CD14-positive monocyte (primary cell): Measurements from ENCODE around the gene PLA2G1B. TPM values are rescaled to one million over a fixed set of nuclear protein-coding genes. Genes with fewer than 3 reads are reported as not detected.

ENCODE experiments used
- DNase-seq, 3 donors: peaks; one replicate each; pipeline ENCODE4 v3.0.0-alpha.2; 2011 to 2022
- H2AFZ ChIP-seq: 2 replicates; pipeline ENCODE4 v1.6.0; 2012; ENCODE audit warnings: mild to moderate bottlenecking, low read depth, low read length, inconsistent platforms; ENCODE audit not compliant: insufficient read depth, poor library complexity, severe bottlenecking
- H3K27ac ChIP-seq, 2 donors: 1 replicate in 1 of 2; 2 replicates in 1 of 2; pipeline ENCODE4 v1.5.1; 2012 to 2013; ENCODE audit warnings: low read length in 2 of 2, control low read depth in 1 of 2, inconsistent platforms in 1 of 2, low read depth in 1 of 2, mild to moderate bottlenecking in 1 of 2
- H3K27me3 ChIP-seq, 2 donors: one replicate each; pipeline versions ENCODE4 v1.6.0 to v1.6.1; 2011 to 2013; ENCODE audit warnings: low read length in 2 of 2; ENCODE audit not compliant: control insufficient read depth in 2 of 2, insufficient read depth in 2 of 2
- H3K36me3 ChIP-seq, 2 donors: replicated peaks in 1 of 2; 1 replicate in 1 of 2; 2 replicates in 1 of 2; pipeline versions ENCODE4 v1.5.1 to v1.6.1; 2012 to 2013; ENCODE audit warnings: low read length in 2 of 2, control low read depth in 1 of 2, inconsistent platforms in 1 of 2, mild to moderate bottlenecking in 1 of 2; ENCODE audit not compliant: insufficient read depth in 2 of 2, control insufficient read depth in 1 of 2
- H3K4me1 ChIP-seq, 2 donors: 1 replicate in 1 of 2; 2 replicates in 1 of 2; pipeline versions ENCODE4 v1.5.1 to v1.6.1; 2012 to 2013; ENCODE audit warnings: low read length in 2 of 2, control low read depth in 1 of 2, inconsistent platforms in 1 of 2, mild to moderate bottlenecking in 1 of 2, moderate library complexity in 1 of 2; ENCODE audit not compliant: insufficient read depth in 2 of 2, control insufficient read depth in 1 of 2
- H3K4me2 ChIP-seq: replicated peaks from 2 replicates; pipeline ENCODE3; 2012; ENCODE audit warnings: low read length, moderate library complexity, mild to moderate bottlenecking; ENCODE audit not compliant: poor library complexity, severe bottlenecking; ENCODE audit errors: extremely low read depth
- H3K4me3 ChIP-seq, 3 experiments: fragments of 200-600 bp in 1 of 3; sonication (generic) in 1 of 3; replicated peaks in 1 of 3; 1 replicate in 2 of 3; 2 replicates in 1 of 3; pipeline ENCODE4 v1.5.1; 2011 to 2013; ENCODE audit warnings: low read length in 3 of 3, mild to moderate bottlenecking in 3 of 3, control low read depth in 2 of 3, low read depth in 2 of 3, inconsistent platforms in 1 of 3, moderate library complexity in 1 of 3
- H3K79me2 ChIP-seq: 2 replicates; pipeline ENCODE4 v1.6.0; 2012; ENCODE audit warnings: mild to moderate bottlenecking, control low read depth, inconsistent platforms, low read length, moderate library complexity; ENCODE audit not compliant: insufficient read depth
- H3K9ac ChIP-seq: 2 replicates; pipeline ENCODE4 v1.6.0; 2017; ENCODE audit warnings: low read length, mild to moderate bottlenecking; ENCODE audit not compliant: insufficient read depth, poor library complexity, severe bottlenecking
- H3K9me3 ChIP-seq, 2 donors: replicated peaks in 1 of 2; 1 replicate in 1 of 2; 2 replicates in 1 of 2; pipeline versions ENCODE4 v1.5.1 to v1.6.1; 2012 to 2013; ENCODE audit warnings: low read length in 2 of 2, control low read depth in 1 of 2; ENCODE audit not compliant: control insufficient read depth in 1 of 2, insufficient read depth in 1 of 2
- H4K20me1 ChIP-seq: 2 replicates; pipeline ENCODE4 v1.6.0; 2012; ENCODE audit warnings: mild to moderate bottlenecking, low read length, control low read depth, moderate library complexity; ENCODE audit not compliant: insufficient read depth
- H3K27ac Mint-ChIP-seq, 7 donors: one replicate each; pipeline ENCODE4 v1.8.0; 2020; ENCODE audit warnings: mild to moderate bottlenecking in 7 of 7, mixed read lengths in 7 of 7, moderate library complexity in 6 of 7, inconsistent platforms in 2 of 7
- H3K27me3 Mint-ChIP-seq, 3 donors: one replicate each; pipeline ENCODE4 v1.8.0; 2021 to 2022; ENCODE audit warnings: low read depth in 3 of 3, mild to moderate bottlenecking in 3 of 3, mixed read lengths in 3 of 3, moderate library complexity in 3 of 3, inconsistent platforms in 1 of 3
- H3K36me3 Mint-ChIP-seq, 2 donors: one replicate each; pipeline ENCODE4 v1.8.0; 2020; ENCODE audit warnings: mixed read lengths in 2 of 2, inconsistent platforms in 1 of 2, mild to moderate bottlenecking in 1 of 2
- H3K4me1 Mint-ChIP-seq: one replicate; pipeline ENCODE4 v1.8.0; 2020; ENCODE audit warnings: mild to moderate bottlenecking, mixed read lengths
- H3K4me3 Mint-ChIP-seq, 2 donors: one replicate each; pipeline ENCODE4 v1.8.0; 2020; ENCODE audit warnings: mild to moderate bottlenecking in 2 of 2, mixed read lengths in 2 of 2, moderate library complexity in 1 of 2
- H3K9me3 Mint-ChIP-seq, 7 donors: one replicate each; pipeline ENCODE4 v1.8.0; 2020 to 2022; ENCODE audit warnings: mixed read lengths in 7 of 7, mild to moderate bottlenecking in 6 of 7, moderate library complexity in 6 of 7, inconsistent platforms in 2 of 7
- WGBS: methylation state at CpG from one replicate; pipeline ENCODE4 v1.1.5; 2013; ENCODE audit warnings: missing lambda C conversion rate; ENCODE audit not compliant: insufficient coverage; 5-methylcytosine and 5-hydroxymethylcytosine counted together
- intact Hi-C, 2 donors: fragments of 100-400 bp; cut with micrococcal nuclease; formaldehyde crosslinking; loops; one replicate each; pipeline versions ENCODE4 v1.15.0 to v1.15.1; 2023
- polyA plus RNA-seq, 3 donors: library from polyadenylated mRNA; depleted of rRNA in 1 of 3; unstranded in 2 of 3; stranded (reverse) in 1 of 3; fragments of 300-500 nt in 2 of 3; fragments of >200 nt in 1 of 3; fragmentation: Illumina TruSeq in 2 of 3; gene quantifications; 1 replicate in 2 of 3; 2 replicates in 1 of 3; pipeline ENCODE4 v1.2.3, GENCODE V29; 2012 to 2021
- TF ChIP-seq, protein P1 (sequence below): fragments of 200-600 bp; IDR thresholded peaks from one replicate; pipeline ENCODE4 v1.8.0; 2022; ENCODE audit warnings: antibody characterized with exemption, mild to moderate bottlenecking

Gene PLA2G1B
- polyA plus RNA-seq, 3 donors, result not detected

DNA sequence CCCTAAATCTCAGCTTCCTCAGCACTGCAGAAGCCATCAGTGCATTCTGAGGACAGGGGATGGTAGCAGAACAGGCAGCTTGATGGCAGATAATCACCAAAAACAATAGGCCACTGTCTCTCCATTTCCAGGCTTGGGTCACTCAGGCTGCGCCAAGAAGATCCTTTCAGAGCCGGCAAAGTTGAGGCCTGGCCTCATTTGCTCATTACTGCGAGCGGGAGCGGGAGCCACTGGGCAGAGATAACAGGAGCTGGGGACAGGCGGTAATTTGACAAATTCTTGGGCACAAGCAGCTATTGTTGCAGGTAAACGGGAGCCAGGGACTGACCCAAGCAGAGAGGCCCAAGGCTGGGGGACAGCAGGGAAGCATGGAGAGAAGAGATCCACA is 39.3 kb upstream of the PLA2G1B start:
- peaks cover 4 to 7% of the 10 kb centered on the region in 2 donors for H3K36me3 Mint-ChIP-seq
- Histone ChIP-seq H3K9me3 (peaks cover 0 to 24% of the 10 kb centered on the region in 2 donors), H3K27ac (no peak overlapping the region), H3K4me2 (no peak overlapping the region), H3K79me2 (no peaks in the 10 kb centered on the region), H4K20me1 (no peaks in the 10 kb centered on the region), H3K36me3 (no peaks in the 10 kb centered on the region), H3K9ac (no peak overlapping the region), H3K4me3 (no peak overlapping the region), H3K27me3 (peaks cover 56 to 80% of the 10 kb centered on the region in 2 donors), H3K4me1 (peaks cover 0 to 4% of the 10 kb centered on the region in 2 donors), H2AFZ (no peak overlapping the region)
- peaks cover 0 to 16% (median 9%) of the 10 kb centered on the region in 7 donors for H3K9me3 Mint-ChIP-seq
- H3K4me1 Mint-ChIP-seq, result peaks cover 7% of the 10 kb centered on the region
- no peak for DNase-seq
- H3K27me3 Mint-ChIP-seq, result peaks cover 76 to 90% (median 80%) of the 10 kb centered on the region in 3 donors
- intact Hi-C loops, result no loop called here
- TF ChIP-seq, protein P1, sequence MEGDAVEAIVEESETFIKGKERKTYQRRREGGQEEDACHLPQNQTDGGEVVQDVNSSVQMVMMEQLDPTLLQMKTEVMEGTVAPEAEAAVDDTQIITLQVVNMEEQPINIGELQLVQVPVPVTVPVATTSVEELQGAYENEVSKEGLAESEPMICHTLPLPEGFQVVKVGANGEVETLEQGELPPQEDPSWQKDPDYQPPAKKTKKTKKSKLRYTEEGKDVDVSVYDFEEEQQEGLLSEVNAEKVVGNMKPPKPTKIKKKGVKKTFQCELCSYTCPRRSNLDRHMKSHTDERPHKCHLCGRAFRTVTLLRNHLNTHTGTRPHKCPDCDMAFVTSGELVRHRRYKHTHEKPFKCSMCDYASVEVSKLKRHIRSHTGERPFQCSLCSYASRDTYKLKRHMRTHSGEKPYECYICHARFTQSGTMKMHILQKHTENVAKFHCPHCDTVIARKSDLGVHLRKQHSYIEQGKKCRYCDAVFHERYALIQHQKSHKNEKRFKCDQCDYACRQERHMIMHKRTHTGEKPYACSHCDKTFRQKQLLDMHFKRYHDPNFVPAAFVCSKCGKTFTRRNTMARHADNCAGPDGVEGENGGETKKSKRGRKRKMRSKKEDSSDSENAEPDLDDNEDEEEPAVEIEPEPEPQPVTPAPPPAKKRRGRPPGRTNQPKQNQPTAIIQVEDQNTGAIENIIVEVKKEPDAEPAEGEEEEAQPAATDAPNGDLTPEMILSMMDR, result no peak
- 66% methylated on average over 7 of the region's 7 CpGs for WGBS
- H3K4me3 Mint-ChIP-seq, result peak overlapping the region in 1 of 2 donors; percentile 63
- peak overlapping the region in 1 of 7 donors; percentile 66 for H3K27ac Mint-ChIP-seq

DNA sequence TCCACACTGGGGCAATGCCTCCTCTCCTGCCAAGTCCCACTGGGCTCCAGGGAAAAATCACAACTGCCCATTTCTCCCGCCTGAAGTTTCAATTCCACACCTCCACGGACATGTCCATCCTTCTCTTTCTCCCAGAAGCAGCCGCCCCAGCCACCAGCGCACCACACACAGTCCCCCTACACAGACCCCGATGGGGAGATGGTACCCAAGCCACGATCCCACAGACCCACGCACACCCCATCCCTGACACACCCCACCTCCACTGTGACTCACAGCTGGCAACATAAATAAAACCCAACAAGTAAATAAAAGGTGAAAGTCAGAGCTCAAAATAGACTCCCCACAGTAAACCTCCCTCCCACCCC is 38.7 kb upstream of the PLA2G1B start:
- Mint-ChIP-seq H3K4me1 (peaks cover 9% of the 10 kb centered on the region), H3K4me3 (peak overlapping the region in 1 of 2 donors; percentile 63), H3K27me3 (peaks cover 70 to 89% (median 78%) of the 10 kb centered on the region in 3 donors), H3K9me3 (peaks cover 0 to 16% (median 9%) of the 10 kb centered on the region in 7 donors), H3K36me3 (peaks cover 4 to 7% of the 10 kb centered on the region in 2 donors), H3K27ac (no peak overlapping the region)
- H4K20me1 ChIP-seq, result no peaks in the 10 kb centered on the region
- H3K9me3 ChIP-seq, result peaks cover 2 to 19% of the 10 kb centered on the region in 2 donors
- peaks cover 0 to 4% of the 10 kb centered on the region in 2 donors for H3K4me1 ChIP-seq
- H3K4me3 ChIP-seq, result no peak overlapping the region
- H3K79me2 ChIP-seq, result no peaks in the 10 kb centered on the region
- no peak for DNase-seq
- TF ChIP-seq, protein P1, result no peak
- H3K9ac ChIP-seq, result no peak overlapping the region
- no peak overlapping the region for H3K27ac ChIP-seq
- peaks cover 51 to 79% of the 10 kb centered on the region in 2 donors for H3K27me3 ChIP-seq
- no peak overlapping the region for H3K4me2 ChIP-seq
- 89% methylated on average over 5 of the region's 7 CpGs for WGBS
- H3K36me3 ChIP-seq, result no peaks in the 10 kb centered on the region
- intact Hi-C loops, result no loop called here
- no peak overlapping the region for H2AFZ ChIP-seq
